Bronchial epithelial cell (primary cell): ENCODE data around the gene AFP. TPM values are rescaled to one million over a fixed set of nuclear protein-coding genes. Genes with fewer than 3 reads are reported as not detected.

ENCODE experiments used
- DNase-seq: peaks from one replicate; pipeline ENCODE4 v3.0.0-alpha.2; 2010; ENCODE audit warnings: low read depth
- FAIRE-seq: peaks from 2 replicates; lab custom pipeline; 2011; peaks lifted over from hg19 to GRCh38; lab: Jason Lieb, UNC
- H3K27me3 ChIP-seq: 2 replicates; pipeline ENCODE4 v1.5.1; 2011; ENCODE audit warnings: low read length; ENCODE audit not compliant: control insufficient read depth, insufficient read depth
- H3K36me3 ChIP-seq: 2 replicates; pipeline ENCODE4 v1.5.1; 2011; ENCODE audit warnings: low read length; ENCODE audit not compliant: control insufficient read depth, insufficient read depth
- H3K4me3 ChIP-seq: 2 replicates; pipeline ENCODE4 v1.5.1; 2011; ENCODE audit warnings: mild to moderate bottlenecking, low read depth, low read length, control low read depth
- total RNA-seq: library from RNA; depleted of rRNA; stranded (reverse); fragments of >200 nt; gene quantifications from 2 replicates; pipeline ENCODE4 v1.2.1, GENCODE V29; 2014
- TF ChIP-seq, protein P1 (sequence below): IDR thresholded peaks from 2 replicates; pipeline ENCODE4 v1.5.1; 2011; ENCODE audit warnings: mild to moderate bottlenecking, moderate library complexity, low read length, control low read depth, inconsistent platforms; ENCODE audit not compliant: insufficient read depth, severe bottlenecking

The AFP gene
- total RNA-seq, 1 donor from 2014 or later: not detected

DNA sequence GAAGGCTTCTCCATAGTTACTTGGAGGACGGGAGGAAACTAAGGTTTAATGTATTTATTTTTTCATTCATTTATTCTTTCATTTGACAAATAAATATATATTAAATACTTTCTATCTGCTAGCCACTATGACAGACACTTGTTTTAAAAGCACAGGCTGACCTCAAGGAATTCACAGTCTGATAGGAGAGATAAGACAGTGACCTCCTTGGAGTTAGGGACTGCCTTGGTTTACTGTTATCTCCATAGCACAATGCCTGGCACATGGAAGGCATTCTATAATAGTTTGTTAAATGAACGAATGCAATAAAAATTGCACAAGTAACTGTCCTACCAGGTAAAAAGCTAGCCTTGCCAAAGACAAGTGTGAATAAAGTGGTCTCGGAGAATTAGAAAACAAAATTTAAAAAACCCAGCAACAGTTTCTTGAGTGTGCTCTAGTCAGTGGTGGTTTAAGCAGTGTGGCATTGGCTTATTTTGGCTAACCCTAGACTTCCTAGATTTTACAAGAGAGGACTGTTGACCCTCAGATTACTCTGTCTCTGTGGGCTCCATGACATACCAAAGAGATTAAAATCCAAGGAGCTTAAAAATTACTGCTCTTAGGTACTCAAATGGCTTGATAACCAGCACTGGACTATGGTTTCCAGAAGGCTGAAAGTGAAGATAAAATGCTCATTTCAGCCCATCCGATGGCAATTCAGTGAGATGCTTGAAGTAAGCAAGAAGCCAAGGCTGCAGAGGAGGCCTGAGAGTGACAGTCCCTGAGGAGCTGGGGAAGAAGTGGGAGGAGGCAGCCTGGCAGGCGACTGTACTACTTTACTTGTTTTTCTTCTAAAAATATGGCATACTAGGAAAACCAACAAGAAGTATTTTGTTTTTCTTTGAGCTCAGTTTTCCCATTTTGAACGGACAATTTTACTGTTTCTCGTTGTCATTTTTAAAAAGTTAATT is 9.6 kb downstream of the AFP start:
- Histone ChIP-seq H3K27me3 (peaks cover 1% of the 10 kb centered on the region), H3K36me3 (no peaks in the 10 kb centered on the region), H3K4me3 (no peak overlapping the region)
- TF ChIP-seq, protein P1, sequence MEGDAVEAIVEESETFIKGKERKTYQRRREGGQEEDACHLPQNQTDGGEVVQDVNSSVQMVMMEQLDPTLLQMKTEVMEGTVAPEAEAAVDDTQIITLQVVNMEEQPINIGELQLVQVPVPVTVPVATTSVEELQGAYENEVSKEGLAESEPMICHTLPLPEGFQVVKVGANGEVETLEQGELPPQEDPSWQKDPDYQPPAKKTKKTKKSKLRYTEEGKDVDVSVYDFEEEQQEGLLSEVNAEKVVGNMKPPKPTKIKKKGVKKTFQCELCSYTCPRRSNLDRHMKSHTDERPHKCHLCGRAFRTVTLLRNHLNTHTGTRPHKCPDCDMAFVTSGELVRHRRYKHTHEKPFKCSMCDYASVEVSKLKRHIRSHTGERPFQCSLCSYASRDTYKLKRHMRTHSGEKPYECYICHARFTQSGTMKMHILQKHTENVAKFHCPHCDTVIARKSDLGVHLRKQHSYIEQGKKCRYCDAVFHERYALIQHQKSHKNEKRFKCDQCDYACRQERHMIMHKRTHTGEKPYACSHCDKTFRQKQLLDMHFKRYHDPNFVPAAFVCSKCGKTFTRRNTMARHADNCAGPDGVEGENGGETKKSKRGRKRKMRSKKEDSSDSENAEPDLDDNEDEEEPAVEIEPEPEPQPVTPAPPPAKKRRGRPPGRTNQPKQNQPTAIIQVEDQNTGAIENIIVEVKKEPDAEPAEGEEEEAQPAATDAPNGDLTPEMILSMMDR: no peak
- DNase-seq (no peak), FAIRE-seq (no peak)

DNA sequence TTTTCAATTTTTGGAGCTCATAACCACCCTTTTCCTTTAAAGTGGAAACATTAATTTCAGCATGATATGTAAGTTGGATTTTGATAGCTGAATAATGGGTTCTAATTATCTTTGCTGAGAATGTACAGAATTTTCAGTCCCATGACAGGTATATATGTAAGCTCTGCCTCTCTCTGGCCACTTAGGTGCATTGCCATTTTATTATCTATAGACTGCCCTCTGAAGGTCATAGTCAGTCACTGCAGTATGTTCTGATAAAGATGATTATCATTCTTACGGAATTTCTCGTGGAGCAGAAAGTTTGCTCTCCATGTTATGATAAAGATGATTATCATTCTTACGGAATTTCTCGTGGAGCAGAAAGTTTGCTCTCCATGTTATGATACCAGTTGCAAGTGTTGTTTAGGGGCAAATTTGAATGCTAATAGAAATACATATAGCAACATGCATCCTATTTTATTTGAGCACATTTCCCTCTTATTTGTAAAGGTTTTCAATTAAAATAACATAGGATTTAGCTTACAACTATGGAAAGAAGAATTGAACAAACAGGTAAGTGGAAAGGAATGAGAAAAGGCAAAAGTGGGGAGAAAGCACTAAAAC is 10.4 kb downstream of the AFP start:
- no peak for FAIRE-seq
- Histone ChIP-seq H3K36me3 (no peaks in the 10 kb centered on the region), H3K27me3 (peaks cover 1% of the 10 kb centered on the region), H3K4me3 (no peak overlapping the region)
- peak; percentile 65 for DNase-seq
- TF ChIP-seq, protein P1: peak; percentile 58

DNA sequence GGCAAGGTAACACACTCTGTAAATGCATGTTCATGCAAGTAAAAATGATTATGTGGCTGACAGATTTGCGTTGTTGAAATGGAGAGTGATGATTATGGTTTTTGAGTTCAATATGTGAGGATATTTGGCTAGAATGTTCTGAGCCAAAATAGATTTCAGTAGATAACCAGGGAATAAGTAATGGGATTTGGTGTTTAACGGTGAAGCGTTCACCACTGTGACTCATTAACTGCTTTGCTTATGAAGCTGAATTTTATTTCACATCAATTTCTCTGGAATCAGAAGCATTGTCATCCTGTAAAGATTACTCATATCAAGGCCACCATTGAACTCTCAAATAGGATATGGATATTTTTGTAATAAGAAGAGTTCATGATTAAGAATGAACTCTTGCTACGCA is 11.7 kb downstream of the AFP start:
- H3K27me3 ChIP-seq: peaks cover 1% of the 10 kb centered on the region
- TF ChIP-seq, protein P1: no peak
- DNase-seq (peak; percentile 37), FAIRE-seq (no peak)
- no peak overlapping the region for H3K4me3 ChIP-seq
- H3K36me3 ChIP-seq: no peaks in the 10 kb centered on the region

DNA sequence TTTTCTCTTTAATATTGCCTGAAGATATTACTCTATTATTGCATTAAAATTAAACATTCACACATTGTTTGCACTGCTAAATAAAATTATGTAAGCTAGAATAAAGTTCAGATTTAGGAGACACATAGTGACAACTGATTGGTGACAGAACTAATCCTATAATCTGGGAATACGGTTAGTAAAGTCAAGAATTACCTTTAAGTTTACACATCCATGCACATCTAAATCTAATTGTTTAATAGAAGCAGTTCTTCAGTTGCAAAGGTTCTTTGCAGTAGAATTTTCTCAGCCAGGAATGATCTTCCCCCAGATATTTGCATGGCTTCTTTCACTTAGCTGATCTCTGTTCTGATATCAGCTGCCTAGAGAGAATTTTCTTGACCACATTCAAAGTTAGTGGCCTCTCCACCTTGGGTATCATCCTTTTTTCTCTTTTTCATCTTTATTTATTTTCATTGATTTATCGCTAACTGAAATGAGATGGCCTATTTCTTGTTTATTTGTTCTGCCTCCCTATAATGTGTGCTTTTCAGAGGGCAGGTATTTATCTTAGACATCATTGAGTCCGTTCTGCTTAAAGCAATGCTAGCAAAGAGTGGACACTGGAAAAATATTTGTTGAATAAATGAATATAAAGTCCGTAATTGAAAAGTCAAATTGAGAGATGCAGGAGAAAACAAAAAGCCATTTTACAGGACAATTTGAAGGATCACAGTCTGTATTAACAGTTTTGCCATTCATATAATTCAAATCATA is 12.6 kb downstream of the AFP start:
- TF ChIP-seq, protein P1: no peak
- FAIRE-seq: no peak

DNA sequence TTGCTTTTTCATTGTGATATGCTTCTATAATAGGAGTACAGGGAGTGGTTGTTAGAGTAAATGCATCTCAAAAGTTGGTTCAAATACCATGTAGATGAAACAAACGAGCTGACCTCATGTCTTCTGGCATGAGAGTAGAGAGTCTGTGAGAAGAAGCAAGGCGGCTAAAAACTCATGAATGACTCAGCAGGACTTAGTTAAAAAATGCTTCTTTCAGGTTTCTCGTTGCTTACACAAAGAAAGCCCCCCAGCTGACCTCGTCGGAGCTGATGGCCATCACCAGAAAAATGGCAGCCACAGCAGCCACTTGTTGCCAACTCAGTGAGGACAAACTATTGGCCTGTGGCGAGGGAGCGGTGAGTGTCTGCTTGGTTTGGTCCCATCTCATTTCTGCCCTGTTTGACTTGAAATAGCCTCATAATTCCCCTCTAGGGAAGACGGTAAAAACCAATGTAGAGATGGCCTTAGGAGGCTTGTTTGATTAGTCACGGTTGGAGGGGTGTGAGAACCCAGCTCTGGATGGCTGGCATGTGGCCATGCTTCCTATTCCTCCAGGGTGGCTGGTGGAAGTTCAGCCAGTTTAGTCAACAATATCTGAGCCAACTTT is 14.5 kb downstream of the AFP start:
- peak; percentile 36 for FAIRE-seq
- Histone ChIP-seq H3K36me3 (no peaks in the 10 kb centered on the region), H3K27me3 (no peaks in the 10 kb centered on the region), H3K4me3 (no peak overlapping the region)
- DNase-seq: peak; percentile 73
- TF ChIP-seq, protein P1: no peak

More for the DNA sequence above, 12.6 kb downstream of the AFP start:
- Histone ChIP-seq H3K4me3 (no peak overlapping the region), H3K27me3 (no peaks in the 10 kb centered on the region), H3K36me3 (no peaks in the 10 kb centered on the region)
- no peak for DNase-seq
